Measurements from ENCODE around the gene TMA16.

- no peak for TF ChIP-seq TAF1 (IDR thresholded peaks at IDR 0.05; ENCODE audit: borderline replicate concordance, insufficient read depth, low read length)
- TF ChIP-seq REST (IDR thresholded peaks at IDR 0.05; ENCODE audit: insufficient read depth in 1 of 2, low read depth in 2 of 2, low read length in 2 of 2) = no peak
- TF ChIP-seq POLR2AphosphoS5 (IDR thresholded peaks at IDR 0.05; ENCODE audit: low read depth, low read length) = no peak
- no peak for TF ChIP-seq SIN3A (IDR thresholded peaks at IDR 0.05; ENCODE audit: borderline replicate concordance, insufficient read depth, low read length)
Measured at GRCh38 chr4:163564221-163564720, 69.8 kb downstream of the TMA16 start.
